HepG2 (cell line): Measurements from ENCODE around the gene INO80C. TPM values are rescaled to one million over a fixed set of nuclear protein-coding genes. Genes with fewer than 3 reads are reported as not detected.

Experiments
- ATF7 ChIP-seq, 2 experiments: fragments of 450-650 bp in 1 of 2; sonication (generic) in 1 of 2; formaldehyde crosslinking in 1 of 2; IDR thresholded peaks; 2 replicates each; pipeline versions ENCODE4 v1.4.0 to v1.6.1; 2016 to 2020; ENCODE audit warnings: antibody characterized with exemption in 1 of 2, mild to moderate bottlenecking in 1 of 2, missing genetic modification reagents in 1 of 2
- CREM ChIP-seq, 2 experiments: sonication (generic) in 1 of 2; formaldehyde crosslinking in 1 of 2; IDR thresholded peaks; 2 replicates each; pipeline versions ENCODE4 v1.4.0 to v1.6.1; 2016 to 2020; ENCODE audit warnings: antibody characterized with exemption in 1 of 2, mild to moderate bottlenecking in 1 of 2, missing genetic modification reagents in 1 of 2
- ERF ChIP-seq: IDR thresholded peaks from 2 replicates; pipeline ENCODE4 v1.6.1; 2018; ENCODE audit warnings: missing biosample characterization, missing genetic modification reagents
- FOSL2 ChIP-seq: sonication (generic); formaldehyde crosslinking; IDR thresholded peaks from 2 replicates; pipeline ENCODE4 v1.4.0; 2020; ENCODE audit warnings: missing genetic modification reagents
- HNRNPL ChIP-seq: fragments of 200-400 bp; formaldehyde crosslinking; IDR thresholded peaks from 2 replicates; pipeline ENCODE4 v1.6.1; 2017; ENCODE audit warnings: mild to moderate bottlenecking, low read depth, low read length
- KDM5B ChIP-seq: sonication (generic); formaldehyde crosslinking; IDR thresholded peaks from 2 replicates; pipeline ENCODE4 v1.4.0; 2020; ENCODE audit warnings: missing genetic modification reagents, mild to moderate bottlenecking, borderline replicate concordance
- MBD4 ChIP-seq: IDR thresholded peaks from 2 replicates; pipeline ENCODE4 v1.6.1; 2012; ENCODE audit warnings: low read length, inconsistent platforms, borderline replicate concordance
- PCBP2 ChIP-seq: fragments of 200-400 bp; formaldehyde crosslinking; optimal IDR thresholded peaks from 2 replicates; pipeline ENCODE3; 2018; ENCODE audit warnings: low read length, low read depth; ENCODE audit not compliant: poor library complexity, severe bottlenecking
- RXRB ChIP-seq: IDR thresholded peaks from 2 replicates; pipeline ENCODE4 v1.6.1; 2016; ENCODE audit warnings: borderline replicate concordance, missing genetic modification reagents, missing compliant biosample characterization
- TBX3 ChIP-seq: fragments of 450-650 bp; IDR thresholded peaks from 2 replicates; pipeline ENCODE4 v1.6.1; 2017; ENCODE audit warnings: antibody characterized with exemption, mild to moderate bottlenecking, inconsistent platforms, borderline replicate concordance
- ZBTB38 ChIP-seq: sonication (generic); formaldehyde crosslinking; IDR thresholded peaks from 2 replicates; pipeline ENCODE4 v1.5.1; 2020; ENCODE audit warnings: mild to moderate bottlenecking, missing genetic modification reagents
- ZMAT3 ChIP-seq: sonication (generic); formaldehyde crosslinking; conservative IDR thresholded peaks from 2 replicates; pipeline ENCODE4 v1.7.0; 2021; ENCODE audit warnings: missing genetic modification reagents
- ZNF230 ChIP-seq: sonication (generic); formaldehyde crosslinking; IDR thresholded peaks from 2 replicates; pipeline ENCODE4 v1.4.0; 2020; ENCODE audit warnings: mild to moderate bottlenecking, missing genetic modification reagents
- ZNF367 ChIP-seq: sonication (generic); formaldehyde crosslinking; IDR thresholded peaks from 2 replicates; pipeline ENCODE4 v1.4.0; 2020; ENCODE audit warnings: missing genetic modification reagents, borderline replicate concordance
- polyA plus RNA-seq, 8 experiments: library from polyadenylated mRNA; depleted of rRNA in 3 of 8; stranded (reverse) in 7 of 8; unstranded in 1 of 8; fragments of >200 nt; fragmentation: Illumina TruSeq in 4 of 8; extraction: Trizol in 4 of 8; gene quantifications; 2 replicates each; pipeline versions ENCODE4 v1.2.1 to v1.2.3, GENCODE V29; 2011 to 2016; ENCODE audit warnings: low read depth in 4 of 8, missing spikeins in 1 of 8, mixed read lengths in 1 of 8; ENCODE audit not compliant: insufficient read depth in 1 of 8
- total RNA-seq, 5 experiments: library from RNA; depleted of rRNA; stranded (reverse); fragments of >200 nt; fragmentation: Illumina TruSeq; extraction: Trizol; gene quantifications; 2 replicates each; pipeline ENCODE4 v1.2.3, GENCODE V29; 2016; ENCODE audit warnings: low read depth in 1 of 5
- TF ChIP-seq, protein P1 (sequence below): sonication (generic); formaldehyde crosslinking; IDR thresholded peaks from 2 replicates; pipeline ENCODE4 v1.5.0; 2020; ENCODE audit warnings: mild to moderate bottlenecking, missing genetic modification reagents, moderate library complexity
- TF ChIP-seq, protein P2 (sequence below), 2 experiments: sonication (generic) in 1 of 2; formaldehyde crosslinking in 1 of 2; IDR thresholded peaks; 2 replicates each; pipeline versions ENCODE4 v1.4.0 to v1.6.1; 2016 to 2020; ENCODE audit warnings: borderline replicate concordance in 1 of 2, low read depth in 1 of 2, mild to moderate bottlenecking in 1 of 2, missing genetic modification reagents in 1 of 2
- TF ChIP-seq, protein P3 (sequence below): sonication (generic); formaldehyde crosslinking; IDR thresholded peaks from 2 replicates; pipeline ENCODE4 v1.8.1; 2022; ENCODE audit warnings: mild to moderate bottlenecking, missing genetic modification reagents
- TF ChIP-seq, protein P4 (sequence below): sonication (generic); formaldehyde crosslinking; IDR thresholded peaks from 2 replicates; pipeline ENCODE4 v1.5.0; 2020; ENCODE audit warnings: missing genetic modification reagents
- TF ChIP-seq, protein P5 (sequence below): sonication (generic); formaldehyde crosslinking; IDR thresholded peaks from 2 replicates; pipeline ENCODE4 v1.8.1; 2023; ENCODE audit warnings: mild to moderate bottlenecking, missing genetic modification reagents

Gene INO80C
- total and polyA plus RNA-seq, 2 of the 13 experiments (the other 11 are each of a cell fraction or from before 2014, with no cell fraction given): 8.2 to 15.4 TPM

DNA sequence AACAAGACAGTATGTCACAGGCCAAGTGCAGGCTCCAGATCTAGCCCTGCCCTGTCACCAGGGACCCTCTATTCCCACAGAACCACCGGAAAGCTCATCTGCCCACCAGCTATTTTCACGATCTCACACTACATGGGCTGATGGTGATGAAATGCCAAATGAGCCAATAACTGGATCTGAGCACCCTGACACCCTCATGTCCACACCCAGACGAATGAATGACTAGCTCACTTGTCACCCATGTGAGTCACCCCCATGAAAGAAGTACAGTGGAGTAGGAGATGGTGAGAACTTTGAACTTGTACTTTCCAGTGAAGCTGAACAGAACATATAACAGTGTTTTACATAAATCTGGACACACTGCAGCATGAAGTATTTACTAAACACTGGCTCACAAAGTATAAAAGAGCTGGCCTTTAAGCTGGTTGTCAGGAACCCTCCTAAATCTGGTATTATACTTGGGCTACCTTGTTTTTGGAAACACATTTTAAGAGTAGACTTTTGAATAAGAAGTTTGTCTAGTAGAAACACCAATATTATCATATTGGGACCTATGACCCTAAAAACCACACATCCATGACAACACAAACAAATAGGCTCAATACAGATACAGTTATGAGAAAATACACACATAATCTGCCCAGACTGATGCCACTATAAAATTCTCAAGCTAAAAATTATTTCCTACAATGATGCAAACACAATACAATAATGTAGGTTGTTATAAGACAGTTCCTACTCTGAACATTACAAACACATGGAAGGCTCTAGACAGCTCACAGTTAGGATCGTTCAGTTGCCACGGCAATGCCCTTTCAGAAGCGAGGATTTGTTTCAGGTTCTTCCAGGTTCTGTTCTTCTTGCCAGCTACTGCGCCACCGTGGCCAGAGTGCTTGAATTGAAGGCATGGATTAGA lies 19.0 kb downstream of the INO80C start (continued):
- TF ChIP-seq, protein P1, sequence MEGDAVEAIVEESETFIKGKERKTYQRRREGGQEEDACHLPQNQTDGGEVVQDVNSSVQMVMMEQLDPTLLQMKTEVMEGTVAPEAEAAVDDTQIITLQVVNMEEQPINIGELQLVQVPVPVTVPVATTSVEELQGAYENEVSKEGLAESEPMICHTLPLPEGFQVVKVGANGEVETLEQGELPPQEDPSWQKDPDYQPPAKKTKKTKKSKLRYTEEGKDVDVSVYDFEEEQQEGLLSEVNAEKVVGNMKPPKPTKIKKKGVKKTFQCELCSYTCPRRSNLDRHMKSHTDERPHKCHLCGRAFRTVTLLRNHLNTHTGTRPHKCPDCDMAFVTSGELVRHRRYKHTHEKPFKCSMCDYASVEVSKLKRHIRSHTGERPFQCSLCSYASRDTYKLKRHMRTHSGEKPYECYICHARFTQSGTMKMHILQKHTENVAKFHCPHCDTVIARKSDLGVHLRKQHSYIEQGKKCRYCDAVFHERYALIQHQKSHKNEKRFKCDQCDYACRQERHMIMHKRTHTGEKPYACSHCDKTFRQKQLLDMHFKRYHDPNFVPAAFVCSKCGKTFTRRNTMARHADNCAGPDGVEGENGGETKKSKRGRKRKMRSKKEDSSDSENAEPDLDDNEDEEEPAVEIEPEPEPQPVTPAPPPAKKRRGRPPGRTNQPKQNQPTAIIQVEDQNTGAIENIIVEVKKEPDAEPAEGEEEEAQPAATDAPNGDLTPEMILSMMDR: no peak
- TF ChIP-seq ERF (CRISPR knock-in tag) (0 out of 2 replicates have a peak, but pooled peaks have one; percentile 20), PCBP2 (no peak), ZNF367 (CRISPR knock-in tag) (no peak), RXRB (CRISPR knock-in tag) (no peak; the same call in 1 of the 2 replicates), ZMAT3 (CRISPR knock-in tag) (no peak), MBD4 (no peak), TBX3 (peak; percentile 88), ATF7 (IDR thresholded peaks at IDR 0.05) (peak; percentile 56; the same call in 1 of the 2 replicates), ATF7 (CRISPR knock-in tag; IDR thresholded peaks at IDR 0.05) (no peak), ZBTB38 (CRISPR knock-in tag) (no peak), CREM (IDR thresholded peaks at IDR 0.05) (peak; percentile 68; the same call in 1 of the 2 replicates), CREM (CRISPR knock-in tag; IDR thresholded peaks at IDR 0.05) (no peak), HNRNPL (no peak), ZNF230 (no peak), KDM5B (no peak), FOSL2 (CRISPR knock-in tag) (peak; percentile 98)
- TF ChIP-seq, protein P2, sequence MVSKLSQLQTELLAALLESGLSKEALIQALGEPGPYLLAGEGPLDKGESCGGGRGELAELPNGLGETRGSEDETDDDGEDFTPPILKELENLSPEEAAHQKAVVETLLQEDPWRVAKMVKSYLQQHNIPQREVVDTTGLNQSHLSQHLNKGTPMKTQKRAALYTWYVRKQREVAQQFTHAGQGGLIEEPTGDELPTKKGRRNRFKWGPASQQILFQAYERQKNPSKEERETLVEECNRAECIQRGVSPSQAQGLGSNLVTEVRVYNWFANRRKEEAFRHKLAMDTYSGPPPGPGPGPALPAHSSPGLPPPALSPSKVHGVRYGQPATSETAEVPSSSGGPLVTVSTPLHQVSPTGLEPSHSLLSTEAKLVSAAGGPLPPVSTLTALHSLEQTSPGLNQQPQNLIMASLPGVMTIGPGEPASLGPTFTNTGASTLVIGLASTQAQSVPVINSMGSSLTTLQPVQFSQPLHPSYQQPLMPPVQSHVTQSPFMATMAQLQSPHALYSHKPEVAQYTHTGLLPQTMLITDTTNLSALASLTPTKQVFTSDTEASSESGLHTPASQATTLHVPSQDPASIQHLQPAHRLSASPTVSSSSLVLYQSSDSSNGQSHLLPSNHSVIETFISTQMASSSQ (IDR thresholded peaks at IDR 0.05; ENCODE audit: low read depth): no peak
- TF ChIP-seq, protein P2 (CRISPR knock-in tag; IDR thresholded peaks at IDR 0.05; ENCODE audit: borderline replicate concordance): no peak
- TF ChIP-seq, protein P3, sequence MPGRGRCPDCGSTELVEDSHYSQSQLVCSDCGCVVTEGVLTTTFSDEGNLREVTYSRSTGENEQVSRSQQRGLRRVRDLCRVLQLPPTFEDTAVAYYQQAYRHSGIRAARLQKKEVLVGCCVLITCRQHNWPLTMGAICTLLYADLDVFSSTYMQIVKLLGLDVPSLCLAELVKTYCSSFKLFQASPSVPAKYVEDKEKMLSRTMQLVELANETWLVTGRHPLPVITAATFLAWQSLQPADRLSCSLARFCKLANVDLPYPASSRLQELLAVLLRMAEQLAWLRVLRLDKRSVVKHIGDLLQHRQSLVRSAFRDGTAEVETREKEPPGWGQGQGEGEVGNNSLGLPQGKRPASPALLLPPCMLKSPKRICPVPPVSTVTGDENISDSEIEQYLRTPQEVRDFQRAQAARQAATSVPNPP (CRISPR knock-in tag): no peak
- TF ChIP-seq, protein P4, sequence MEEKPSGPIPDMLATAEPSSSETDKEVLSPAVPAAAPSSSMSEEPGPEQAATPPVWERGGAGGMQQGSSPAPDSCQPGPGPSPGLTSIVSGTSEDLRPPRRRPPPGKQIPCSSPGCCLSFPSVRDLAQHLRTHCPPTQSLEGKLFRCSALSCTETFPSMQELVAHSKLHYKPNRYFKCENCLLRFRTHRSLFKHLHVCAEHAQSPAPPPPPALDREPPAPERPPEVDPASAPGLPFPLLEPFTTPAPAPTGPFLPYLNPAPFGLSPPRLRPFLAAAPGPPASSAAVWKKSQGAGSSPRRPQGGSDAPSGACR: no peak
- TF ChIP-seq, protein P5, sequence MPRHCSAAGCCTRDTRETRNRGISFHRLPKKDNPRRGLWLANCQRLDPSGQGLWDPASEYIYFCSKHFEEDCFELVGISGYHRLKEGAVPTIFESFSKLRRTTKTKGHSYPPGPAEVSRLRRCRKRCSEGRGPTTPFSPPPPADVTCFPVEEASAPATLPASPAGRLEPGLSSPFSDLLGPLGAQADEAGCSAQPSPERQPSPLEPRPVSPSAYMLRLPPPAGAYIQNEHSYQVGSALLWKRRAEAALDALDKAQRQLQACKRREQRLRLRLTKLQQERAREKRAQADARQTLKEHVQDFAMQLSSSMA: no peak
